GM04503 (cell line): ENCODE results near the gene ZIC4.
A peak's percentile ranks its signal among the peaks of the same experiment; 100 is the strongest.

Experiments
- DNase-seq: peaks from one replicate; pipeline ENCODE4 v3.0.0-alpha.2; 2012; ENCODE audit warnings: low read depth

ZIC4 gene

GRCh38 chr3:147404800-147405230, 1.5 kb downstream of the ZIC4 start:
- DNase-seq, result no peak

- DNase-seq, result no peak
These were observed 2.1 kb downstream of the ZIC4 start for GRCh38 chr3:147404000-147404799.

GRCh38 chr3:147403511-147403910, 2.8 kb downstream of the ZIC4 start:
- DNase-seq, result no peak

GRCh38 chr3:147402159-147402558, 4.2 kb downstream of the ZIC4 start:
- DNase-seq, result no peak

GRCh38 chr3:147401421-147401820, 4.9 kb downstream of the ZIC4 start:
- DNase-seq, result no peak

GRCh38 chr3:147400999-147401398, 5.3 kb downstream of the ZIC4 start:
- no peak for DNase-seq

GRCh38 chr3:147400111-147400510, 6.2 kb downstream of the ZIC4 start:
- DNase-seq, result no peak

- DNase-seq, result no peak
These were observed 7.4 kb downstream of the ZIC4 start for GRCh38 chr3:147398813-147399534.

- DNase-seq, result no peak
These were observed 8.2 kb downstream of the ZIC4 start for GRCh38 chr3:147397875-147398812.

GRCh38 chr3:147397155-147397874, 9.0 kb downstream of the ZIC4 start:
- DNase-seq, result no peak

- no peak for DNase-seq
These were observed 9.7 kb downstream of the ZIC4 start for GRCh38 chr3:147396712-147397046.

- DNase-seq, result no peak
These were observed 10.2 kb downstream of the ZIC4 start for GRCh38 chr3:147395899-147396711.

GRCh38 chr3:147394884-147395225, 11.5 kb downstream of the ZIC4 start:
- DNase-seq, result no peak

GRCh38 chr3:147393943-147394883, 12.1 kb downstream of the ZIC4 start:
- no peak for DNase-seq

GRCh38 chr3:147393261-147393942, 12.9 kb downstream of the ZIC4 start:
- no peak for DNase-seq

- no peak for DNase-seq
These were observed 13.8 kb downstream of the ZIC4 start for GRCh38 chr3:147392625-147392946.

- DNase-seq, result peak; percentile 48
These were observed 14.3 kb downstream of the ZIC4 start for GRCh38 chr3:147391781-147392624.
